HG03354 (cell line): ENCODE results near the gene TBX6.
A peak's percentile ranks its signal among the peaks of the same experiment; 100 is the strongest.

Experiments
- ATAC-seq: cut with Tn5 transposase; IDR thresholded peaks from one replicate; pipeline ENCODE4 v1.9.1; 2021; ENCODE audit warnings: mild to moderate bottlenecking; ENCODE audit not compliant: unreplicated experiment, poor library complexity, severe bottlenecking

The TBX6 gene

GRCh38 chr16:30114411-30114810 lies 22.7 kb upstream of the TBX6 start:
- no peak for ATAC-seq

- ATAC-seq: no peak
These were observed 22.1 kb upstream of the TBX6 start for GRCh38 chr16:30113711-30114333.

GRCh38 chr16:30113031-30113710 lies 21.4 kb upstream of the TBX6 start, which contains the start of gene GDPD3:
GDPD3 (minus strand) TSS chr16:30113537; CDS start chr16:30113478, 59 bp downstream.
- ATAC-seq: no peak

- ATAC-seq: no peak
These were observed 20.7 kb upstream of the TBX6 start for GRCh38 chr16:30112197-30113030.

- ATAC-seq: no peak
These were observed 18.9 kb upstream of the TBX6 start for GRCh38 chr16:30110661-30111060.

GRCh38 chr16:30108059-30108850 lies 16.5 kb upstream of the TBX6 start:
- ATAC-seq: no peak

- ATAC-seq: no peak
These were observed 12.8 kb upstream of the TBX6 start for GRCh38 chr16:30104492-30104891.

- ATAC-seq: no peak
These were observed 12.4 kb upstream of the TBX6 start for GRCh38 chr16:30104090-30104489.

GRCh38 chr16:30096862-30097563 lies 5.3 kb upstream of the TBX6 start:
- ATAC-seq: no peak

GRCh38 chr16:30096105-30096861 lies 4.6 kb upstream of the TBX6 start, which contains the start of gene YPEL3:
YPEL3 (minus strand) TSS chr16:30096213; CDS start chr16:30095482, 731 bp downstream.
- ATAC-seq: peak; percentile 48

GRCh38 chr16:30095166-30096078 lies 3.7 kb upstream of the TBX6 start:
- ATAC-seq: no peak

- ATAC-seq: no peak
These were observed 2.9 kb upstream of the TBX6 start for GRCh38 chr16:30094541-30095165.

- ATAC-seq: peak; percentile 48
These were observed 768 bp upstream of the TBX6 start for GRCh38 chr16:30092373-30093010.

- ATAC-seq: no peak
These were observed 953 bp downstream of the TBX6 start for GRCh38 chr16:30090610-30091331.

- no peak for ATAC-seq
These were observed 2.7 kb downstream of the TBX6 start for GRCh38 chr16:30088832-30089624.
